ENCODE results near the gene THSD7B. TPM values are rescaled to one million over a fixed set of nuclear protein-coding genes. Genes with fewer than 3 reads are reported as not detected.

The THSD7B gene
- total RNA-seq, 6 donors from 2014 or later, result 0.47 TPM; not detected in 5

GRCh38 chr2:137507237-137507636 is 741.9 kb downstream of the THSD7B start:
- TF ChIP-seq EP300 (IDR thresholded peaks at IDR 0.05), result no peak
- no peak for TF ChIP-seq POLR2AphosphoS5 (IDR thresholded peaks at IDR 0.05)
- no peak for TF ChIP-seq CTCF (IDR thresholded peaks at IDR 0.05)
- TF ChIP-seq POLR2A (IDR thresholded peaks at IDR 0.05), result no peak
- no peaks in the 10 kb centered on the region for H3K27me3 ChIP-seq
- WGBS, 2 donors, result 68 to 71% methylated on average over 2 of the region's 2 CpGs
- H3K4me3 ChIP-seq, result no peak overlapping the region
- no peak overlapping the region for H3K27ac ChIP-seq
- no peaks in the 10 kb centered on the region for H3K9me3 ChIP-seq
- peaks cover 0 to 3% (median 0%) of the 10 kb centered on the region in 4 donors for H3K4me1 ChIP-seq
- no peak for ATAC-seq (ENCODE audit: low FRiP score in 2 of 2)
- no peak for DNase-seq
- no peaks in the 10 kb centered on the region for H3K36me3 ChIP-seq

GRCh38 chr2:137508739-137509384 is 743.5 kb downstream of the THSD7B start:
- H3K4me3 ChIP-seq, result no peak overlapping the region
- H3K4me1 ChIP-seq, result peaks cover 0 to 3% (median 0%) of the 10 kb centered on the region in 4 donors
- WGBS, 2 donors, result 75 to 87% methylated on average over 3 to 5 of the region's 5 CpGs
- no peak overlapping the region for H3K27ac ChIP-seq
- ATAC-seq (ENCODE audit: low FRiP score in 2 of 2) (peak in 1 of 2 donors; percentile 58), DNase-seq (no peak)
- no peaks in the 10 kb centered on the region for H3K36me3 ChIP-seq
- H3K27me3 ChIP-seq, result no peaks in the 10 kb centered on the region
- H3K9me3 ChIP-seq, result no peaks in the 10 kb centered on the region
- TF ChIP-seq POLR2AphosphoS5 (IDR thresholded peaks at IDR 0.05) (no peak), POLR2A (IDR thresholded peaks at IDR 0.05) (no peak), CTCF (IDR thresholded peaks at IDR 0.05) (no peak), EP300 (IDR thresholded peaks at IDR 0.05) (no peak)

GRCh38 chr2:137511526-137511925 is 746.2 kb downstream of the THSD7B start:
- Histone ChIP-seq H3K27ac (no peak overlapping the region), H3K36me3 (no peaks in the 10 kb centered on the region), H3K4me3 (no peak overlapping the region), H3K4me1 (peaks cover 0 to 3% (median 0%) of the 10 kb centered on the region in 4 donors), H3K27me3 (no peaks in the 10 kb centered on the region), H3K9me3 (no peaks in the 10 kb centered on the region)
- TF ChIP-seq POLR2AphosphoS5 (IDR thresholded peaks at IDR 0.05) (no peak), EP300 (IDR thresholded peaks at IDR 0.05) (no peak), CTCF (IDR thresholded peaks at IDR 0.05) (no peak), POLR2A (IDR thresholded peaks at IDR 0.05) (no peak)
- 88 to 95% methylated on average over 1 of the region's 1 CpG for WGBS, 2 donors
- DNase-seq, result no peak
- ATAC-seq (ENCODE audit: low FRiP score in 2 of 2), result no peak

GRCh38 chr2:137521653-137522619 is 756.6 kb downstream of the THSD7B start:
- no peak for TF ChIP-seq POLR2A (IDR thresholded peaks at IDR 0.05)
- TF ChIP-seq EP300 (IDR thresholded peaks at IDR 0.05), result no peak
- no peak for TF ChIP-seq POLR2AphosphoS5 (IDR thresholded peaks at IDR 0.05)
- no peak for TF ChIP-seq CTCF (IDR thresholded peaks at IDR 0.05)
- Histone ChIP-seq H3K36me3 (no peaks in the 10 kb centered on the region), H3K4me1 (no peaks in the 10 kb centered on the region), H3K27me3 (no peaks in the 10 kb centered on the region), H3K9me3 (no peaks in the 10 kb centered on the region), H3K4me3 (no peak overlapping the region), H3K27ac (no peak overlapping the region)
- ATAC-seq (ENCODE audit: low FRiP score in 2 of 2), result no peak
- 85 to 94% methylated on average over 2 of the region's 2 CpGs for WGBS, 2 donors
- no peak for DNase-seq

All from upper lobe of left lung (tissue), 6 donors.